Measurements from ENCODE around the gene CNTN5.

The CNTN5 gene

DNA sequence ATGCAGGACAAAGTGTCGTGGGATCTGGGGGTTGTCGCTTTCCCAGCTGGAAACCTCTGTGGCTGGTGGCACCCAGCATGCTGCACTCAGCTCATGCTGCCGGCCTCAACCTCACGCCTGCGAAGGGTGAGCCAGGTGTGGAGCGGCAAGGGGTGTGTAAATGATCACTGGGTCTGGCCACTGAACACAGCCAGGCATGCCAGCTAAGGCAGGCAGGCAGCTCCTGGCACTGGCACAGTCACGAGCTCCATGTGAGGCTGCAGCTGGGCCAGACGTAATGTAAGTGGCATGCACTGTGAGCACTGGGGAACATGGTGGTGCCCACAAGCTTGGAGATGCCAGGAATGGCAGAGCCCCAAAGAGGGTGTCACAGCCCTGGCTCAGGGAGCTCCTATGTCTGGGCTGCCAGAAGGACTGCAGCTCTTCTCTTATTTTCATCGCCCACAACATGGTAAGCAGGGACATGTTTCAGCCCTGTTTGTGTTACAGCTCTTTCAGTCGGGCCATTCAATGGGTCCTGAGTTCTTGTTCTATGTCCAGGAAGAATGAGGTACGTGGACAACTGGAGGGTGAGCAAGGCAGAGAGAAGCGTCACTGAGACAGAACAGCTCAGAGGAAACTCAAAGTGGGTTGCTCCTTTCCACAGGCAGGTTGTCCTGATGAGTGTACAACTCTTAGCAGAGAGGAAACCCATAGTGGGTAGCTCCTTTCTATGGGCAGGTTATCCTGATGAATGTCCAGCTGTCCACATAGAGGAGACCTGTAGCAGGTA lies 403.8 kb downstream of the CNTN5 start:
- TF ChIP-seq, protein P1, sequence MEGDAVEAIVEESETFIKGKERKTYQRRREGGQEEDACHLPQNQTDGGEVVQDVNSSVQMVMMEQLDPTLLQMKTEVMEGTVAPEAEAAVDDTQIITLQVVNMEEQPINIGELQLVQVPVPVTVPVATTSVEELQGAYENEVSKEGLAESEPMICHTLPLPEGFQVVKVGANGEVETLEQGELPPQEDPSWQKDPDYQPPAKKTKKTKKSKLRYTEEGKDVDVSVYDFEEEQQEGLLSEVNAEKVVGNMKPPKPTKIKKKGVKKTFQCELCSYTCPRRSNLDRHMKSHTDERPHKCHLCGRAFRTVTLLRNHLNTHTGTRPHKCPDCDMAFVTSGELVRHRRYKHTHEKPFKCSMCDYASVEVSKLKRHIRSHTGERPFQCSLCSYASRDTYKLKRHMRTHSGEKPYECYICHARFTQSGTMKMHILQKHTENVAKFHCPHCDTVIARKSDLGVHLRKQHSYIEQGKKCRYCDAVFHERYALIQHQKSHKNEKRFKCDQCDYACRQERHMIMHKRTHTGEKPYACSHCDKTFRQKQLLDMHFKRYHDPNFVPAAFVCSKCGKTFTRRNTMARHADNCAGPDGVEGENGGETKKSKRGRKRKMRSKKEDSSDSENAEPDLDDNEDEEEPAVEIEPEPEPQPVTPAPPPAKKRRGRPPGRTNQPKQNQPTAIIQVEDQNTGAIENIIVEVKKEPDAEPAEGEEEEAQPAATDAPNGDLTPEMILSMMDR (IDR thresholded peaks at IDR 0.05) = no peak

DNA sequence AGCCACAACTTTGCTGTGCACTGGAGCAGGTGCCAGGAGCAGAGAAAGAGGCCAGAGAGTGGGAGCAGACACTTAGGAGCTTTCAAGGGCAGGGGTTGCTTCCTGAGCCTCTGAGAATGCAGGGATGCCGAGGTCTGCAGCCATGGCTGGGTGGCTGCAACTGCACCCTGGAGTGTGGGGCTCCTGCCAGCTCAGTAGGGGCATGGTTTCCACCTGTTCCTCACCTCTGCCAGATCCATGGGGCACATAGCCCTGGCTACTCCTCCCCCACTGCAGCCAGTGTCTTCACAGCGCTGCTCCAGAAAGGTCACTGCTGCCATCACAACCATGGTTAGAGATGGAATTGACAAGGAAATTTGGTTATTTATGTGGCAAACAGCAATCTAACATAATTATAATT lies 404.8 kb downstream of the CNTN5 start:
- TF ChIP-seq, protein P1 (IDR thresholded peaks at IDR 0.05) = no peak

DNA sequence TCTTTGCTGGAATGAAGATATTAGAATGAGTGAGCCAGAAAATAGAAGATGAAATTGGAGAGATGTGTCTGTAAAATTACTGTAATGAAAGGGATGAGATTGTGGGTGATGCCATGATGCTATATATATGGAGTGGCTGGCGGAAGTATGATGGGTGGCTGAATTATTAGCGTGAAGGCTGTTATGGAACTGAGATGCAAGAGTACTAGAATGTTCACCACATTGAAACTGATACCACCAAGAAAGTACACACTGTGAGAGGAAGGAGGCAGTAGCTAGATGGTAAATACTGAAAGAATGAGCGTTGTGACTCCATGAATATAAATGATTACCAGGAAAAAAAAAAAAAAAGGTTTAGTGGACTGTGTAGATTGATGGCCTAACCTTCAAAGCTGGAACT lies 411.9 kb downstream of the CNTN5 start:
- TF ChIP-seq, protein P1 (IDR thresholded peaks at IDR 0.05) = no peak

DNA sequence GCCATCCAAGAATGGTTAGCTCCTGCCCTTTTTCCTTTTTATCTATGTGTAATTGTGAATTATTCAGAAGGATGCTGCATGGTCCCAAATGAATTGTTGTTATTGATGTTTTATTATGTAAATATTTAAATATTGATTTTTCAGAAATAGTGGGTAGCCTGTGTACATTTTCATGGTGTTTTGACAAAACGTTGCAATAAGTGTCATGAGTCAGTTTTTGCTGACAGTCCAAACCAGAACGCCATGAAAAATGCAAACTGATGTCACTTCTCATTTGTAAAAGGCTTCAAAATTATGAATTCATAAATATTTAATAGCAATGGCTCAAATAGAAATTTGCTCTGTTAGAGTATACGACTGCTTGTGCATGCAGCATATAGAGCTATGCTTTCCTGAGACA lies 422.5 kb downstream of the CNTN5 start:
- TF ChIP-seq, protein P1 (IDR thresholded peaks at IDR 0.05) = no peak

DNA sequence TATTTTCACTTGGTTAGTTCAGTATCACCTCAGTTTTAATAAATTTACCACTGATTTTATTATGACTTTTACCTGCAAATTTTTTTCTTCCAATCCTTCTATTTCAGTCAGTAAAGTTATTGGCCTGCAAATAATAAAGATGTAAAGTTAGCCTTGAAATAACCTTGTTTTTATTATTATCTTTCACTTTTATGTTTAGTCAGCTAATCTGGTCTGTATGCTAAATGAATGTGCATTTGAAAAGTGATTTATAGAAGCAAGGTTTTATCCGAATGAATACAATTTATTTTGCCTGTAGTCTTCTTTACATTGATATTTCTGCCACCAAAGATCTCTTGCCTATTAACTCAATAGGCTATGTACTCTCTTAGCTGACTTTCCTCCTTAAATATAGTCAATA lies 425.7 kb downstream of the CNTN5 start:
- TF ChIP-seq, protein P1 (IDR thresholded peaks at IDR 0.05) = no peak

DNA sequence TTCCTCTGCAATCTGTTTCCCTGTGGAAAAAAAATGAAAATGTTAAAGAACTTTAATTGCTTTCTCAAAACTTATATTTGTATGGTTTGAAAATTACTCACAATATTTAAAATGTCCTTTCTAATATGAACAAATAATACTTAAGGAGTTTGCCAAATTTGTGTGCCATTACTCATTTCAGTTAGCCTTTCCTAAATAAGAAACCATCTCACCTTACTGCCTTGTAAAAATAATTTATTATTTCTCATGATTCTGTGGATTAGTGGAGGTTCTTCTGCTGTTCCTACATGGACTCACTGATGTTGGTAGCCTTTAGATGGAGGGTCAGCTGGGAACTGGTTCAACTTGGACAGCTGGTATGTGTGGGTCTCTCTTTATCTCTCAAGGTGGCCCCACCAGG lies 428.6 kb downstream of the CNTN5 start:
- TF ChIP-seq, protein P1 (IDR thresholded peaks at IDR 0.05) = no peak

DNA sequence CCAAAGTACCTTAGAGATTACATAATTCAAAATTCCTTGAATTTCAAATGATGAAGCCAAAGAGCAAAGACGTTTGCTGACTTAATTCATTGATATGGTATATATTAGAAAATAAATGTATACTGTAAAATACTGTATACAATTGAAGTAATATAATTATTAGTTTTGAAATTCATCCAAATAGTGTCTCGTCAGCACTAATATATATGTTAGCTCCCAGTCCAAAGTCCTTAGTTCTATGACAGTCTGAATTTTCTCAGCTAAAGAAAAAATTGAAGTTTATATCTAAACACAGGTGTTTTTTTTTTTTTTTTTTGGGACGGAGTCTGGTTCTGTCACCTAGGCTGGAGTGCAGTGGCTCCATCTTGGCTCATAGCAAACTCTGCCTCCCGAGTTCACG lies 431.3 kb downstream of the CNTN5 start:
- TF ChIP-seq, protein P1 (IDR thresholded peaks at IDR 0.05) = no peak

DNA sequence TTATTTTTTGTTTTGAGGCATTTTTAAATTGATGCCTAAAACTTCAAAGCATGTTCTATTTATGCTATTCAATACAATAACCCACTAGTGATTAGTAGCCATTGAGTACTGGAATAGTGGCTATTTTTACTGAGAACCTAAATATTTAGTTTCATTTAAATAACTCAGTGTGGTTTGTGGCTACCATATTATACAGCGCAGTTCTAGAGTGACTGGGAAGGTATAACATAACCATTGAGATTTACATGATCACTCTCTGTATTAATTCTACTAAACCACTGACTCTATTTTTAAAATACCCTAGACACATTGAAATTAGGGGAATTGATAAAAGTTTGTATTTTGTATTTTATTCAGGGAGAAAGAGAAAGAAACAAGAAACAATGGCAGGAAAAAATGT lies 441.2 kb downstream of the CNTN5 start:
- TF ChIP-seq, protein P1 (IDR thresholded peaks at IDR 0.05) = no peak
